HG02840 (cell line): ENCODE data around the gene POLR1H.

Source experiments
- ATAC-seq: cut with Tn5 transposase; IDR thresholded peaks from one replicate; pipeline ENCODE4 v1.9.1; 2021; ENCODE audit warnings: mild to moderate bottlenecking, moderate library complexity, moderate number of reproducible peaks; ENCODE audit not compliant: unreplicated experiment, low FRiP score

POLR1H gene

DNA sequence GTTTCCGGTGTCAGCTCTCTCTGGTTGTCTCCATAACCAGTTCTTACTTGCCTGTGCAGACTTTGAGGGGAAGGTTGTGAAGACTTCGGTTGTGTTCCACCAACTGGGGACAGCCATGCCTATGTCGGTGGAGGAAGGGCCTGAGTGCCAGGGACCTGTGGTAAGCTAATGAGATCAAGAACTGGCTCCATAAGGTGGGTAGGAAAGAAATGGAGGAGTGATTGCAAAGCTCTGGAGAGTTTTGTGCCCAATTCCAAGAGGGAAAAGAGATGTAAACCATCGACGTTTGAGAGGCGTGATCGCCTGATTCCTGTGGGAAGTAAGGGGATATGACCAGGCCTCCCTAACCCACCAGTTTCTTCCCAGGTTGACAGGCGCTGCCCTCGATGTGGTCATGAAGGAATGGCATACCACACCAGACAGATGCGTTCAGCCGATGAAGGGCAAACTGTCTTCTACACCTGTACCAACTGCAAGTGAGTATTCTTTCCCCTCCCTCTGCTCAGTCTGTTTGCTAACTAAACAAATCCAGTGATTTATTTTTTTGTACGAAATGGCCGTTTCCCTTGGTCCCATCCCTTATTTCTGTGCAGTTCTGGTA is 893 bp downstream of the POLR1H start:
- no peak for ATAC-seq

DNA sequence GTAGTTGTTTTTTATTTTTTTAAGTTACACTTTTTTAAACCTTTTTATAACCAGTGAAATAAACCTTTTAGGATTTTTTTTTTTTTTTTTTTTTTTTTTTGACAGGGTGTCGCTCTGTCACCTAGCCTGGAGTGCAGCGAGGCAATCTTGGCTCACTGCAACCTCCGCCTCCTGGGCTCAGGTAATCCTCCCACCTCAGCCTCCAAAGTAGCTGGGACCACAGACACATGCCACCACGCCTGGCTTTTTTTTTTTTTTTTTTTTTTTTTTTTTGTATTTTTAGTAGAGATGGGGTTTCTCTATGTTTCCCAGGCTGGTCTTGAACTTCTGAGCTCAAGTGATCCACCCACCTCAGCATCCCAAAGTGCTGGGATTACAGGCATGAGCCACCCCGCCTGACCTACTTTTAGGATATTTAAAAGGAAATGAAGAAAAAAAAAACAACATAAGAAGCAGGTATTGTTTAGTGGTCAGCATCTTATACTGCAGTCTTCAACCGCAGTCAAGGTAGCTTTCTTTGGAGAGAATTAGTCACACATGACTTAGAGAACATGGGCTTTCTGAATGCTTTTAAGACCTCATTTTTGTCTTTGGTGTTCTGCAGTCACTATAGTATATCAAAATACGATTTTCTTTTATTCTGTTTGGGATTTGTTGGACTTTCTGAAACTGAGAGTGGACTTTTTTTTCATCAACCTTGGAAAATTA is 1.6 kb downstream of the POLR1H start:
- ATAC-seq: no peak

DNA sequence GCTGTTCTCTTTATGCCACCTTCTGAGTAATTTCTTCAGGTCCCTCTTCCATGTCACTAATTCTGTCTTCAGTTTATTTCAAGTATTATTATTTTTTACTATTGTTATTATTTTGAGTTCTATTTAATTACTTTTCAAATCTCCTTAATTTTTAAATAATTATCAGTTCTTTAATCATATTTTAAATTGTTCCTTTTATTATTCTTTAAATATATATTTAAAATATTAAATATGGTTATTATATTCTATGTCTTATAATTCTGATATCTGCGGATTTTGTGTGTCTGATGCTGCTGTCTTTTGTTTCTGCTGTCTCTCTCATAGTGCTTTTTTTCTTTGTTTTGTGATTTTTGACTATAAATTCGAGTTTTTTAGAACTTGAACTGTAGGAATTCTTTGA is 2.2 kb downstream of the POLR1H start:
- ATAC-seq: no peak

DNA sequence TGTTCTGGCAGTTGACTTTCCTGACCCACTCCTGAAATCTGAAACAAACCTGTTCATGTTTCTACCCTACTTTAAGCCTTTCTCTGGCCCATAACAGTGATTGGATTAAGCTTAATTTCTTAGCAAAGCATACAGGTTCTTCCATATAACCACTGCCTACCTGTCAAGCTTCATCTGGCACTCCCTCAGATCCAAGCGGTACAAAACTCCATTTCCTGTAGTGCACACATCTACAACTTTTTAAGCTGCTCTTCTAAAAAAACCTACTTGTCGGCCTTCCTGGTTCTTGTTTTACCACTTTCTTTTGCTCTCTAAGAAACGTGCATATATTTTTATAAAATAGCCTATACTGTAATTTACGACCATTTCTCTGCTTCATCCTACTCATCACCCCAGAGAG is 5.0 kb downstream of the POLR1H start:
- no peak for ATAC-seq

DNA sequence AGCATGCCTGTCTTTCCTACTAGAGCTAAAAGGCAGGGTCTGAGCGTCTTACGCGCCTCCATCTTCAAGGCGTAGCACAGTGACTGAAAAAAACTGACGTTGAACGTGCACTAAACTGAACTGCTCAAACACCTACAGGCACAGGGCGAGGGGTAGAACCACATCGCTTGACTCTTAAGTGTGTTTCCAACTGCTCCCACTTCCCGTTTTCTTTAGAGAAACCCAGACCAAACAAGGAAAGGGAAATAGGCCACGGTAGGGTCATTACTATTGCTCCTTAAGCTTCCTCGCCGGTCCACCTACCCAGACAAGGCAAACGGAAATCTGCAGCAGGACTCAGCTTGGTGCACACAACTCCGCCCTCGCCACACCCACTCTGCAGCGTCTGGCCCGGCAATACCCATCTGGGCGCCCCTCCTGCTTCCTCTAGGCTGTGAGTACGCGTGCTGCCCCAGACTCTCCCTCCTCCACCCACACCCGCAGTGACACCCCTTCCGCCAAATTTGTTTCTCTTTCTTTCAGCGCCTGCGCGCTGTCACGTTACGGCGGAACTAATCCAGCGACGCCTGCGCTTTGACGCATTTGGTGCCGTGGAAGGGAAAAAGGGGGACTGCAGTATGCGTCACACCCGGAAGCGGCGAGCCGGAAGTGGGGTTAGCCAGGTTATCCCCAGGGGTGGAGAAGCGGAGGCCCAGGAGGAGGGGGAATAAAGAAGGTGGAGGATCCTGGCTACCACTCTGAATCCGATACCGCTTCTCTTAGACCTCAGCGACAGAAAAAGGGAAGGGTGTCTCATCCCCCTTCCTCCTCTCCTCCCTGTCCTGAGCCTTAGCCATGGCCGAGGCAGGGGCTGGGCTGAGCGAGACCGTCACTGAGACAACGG is 5.8 kb downstream of the POLR1H start, which contains the start of gene PPP1R11:
PPP1R11 (plus strand) TSS at position 622 of the 883 bp plus-strand sequence; CDS start at position 835, 213 bp downstream.
- ATAC-seq: peak; percentile 96

DNA sequence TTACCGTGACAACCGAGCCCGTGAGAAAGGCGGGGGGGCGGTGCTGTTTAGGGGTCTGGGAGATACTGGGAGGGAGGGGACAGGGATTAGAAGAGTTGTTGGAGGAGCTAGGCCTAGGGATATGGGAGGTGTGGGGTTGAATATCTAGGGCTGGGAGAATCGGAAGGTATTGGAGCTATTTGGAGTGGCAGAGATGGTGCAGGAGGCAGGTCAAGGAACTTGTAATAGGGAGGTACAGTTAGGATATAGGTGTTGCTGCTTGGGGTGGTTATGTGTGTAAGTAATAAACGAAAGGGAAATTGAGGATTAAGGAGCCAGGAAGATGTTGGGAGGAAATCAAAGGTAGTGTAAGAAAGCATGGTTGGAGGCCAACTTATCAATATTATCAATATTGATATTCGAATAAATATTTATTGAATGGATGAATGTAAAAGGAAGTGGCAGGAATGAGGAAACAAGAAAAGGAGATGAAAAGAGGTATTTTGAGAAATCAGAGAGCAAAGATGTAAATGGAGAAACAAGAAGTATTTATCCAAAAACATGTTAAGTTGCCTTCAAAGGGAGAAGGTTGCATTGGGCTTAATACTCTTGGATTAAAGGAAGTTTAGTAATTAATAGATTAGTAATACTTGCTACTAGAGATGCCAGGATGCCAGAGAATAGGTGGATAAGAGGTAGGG is 6.5 kb downstream of the POLR1H start:
- ATAC-seq: no peak

DNA sequence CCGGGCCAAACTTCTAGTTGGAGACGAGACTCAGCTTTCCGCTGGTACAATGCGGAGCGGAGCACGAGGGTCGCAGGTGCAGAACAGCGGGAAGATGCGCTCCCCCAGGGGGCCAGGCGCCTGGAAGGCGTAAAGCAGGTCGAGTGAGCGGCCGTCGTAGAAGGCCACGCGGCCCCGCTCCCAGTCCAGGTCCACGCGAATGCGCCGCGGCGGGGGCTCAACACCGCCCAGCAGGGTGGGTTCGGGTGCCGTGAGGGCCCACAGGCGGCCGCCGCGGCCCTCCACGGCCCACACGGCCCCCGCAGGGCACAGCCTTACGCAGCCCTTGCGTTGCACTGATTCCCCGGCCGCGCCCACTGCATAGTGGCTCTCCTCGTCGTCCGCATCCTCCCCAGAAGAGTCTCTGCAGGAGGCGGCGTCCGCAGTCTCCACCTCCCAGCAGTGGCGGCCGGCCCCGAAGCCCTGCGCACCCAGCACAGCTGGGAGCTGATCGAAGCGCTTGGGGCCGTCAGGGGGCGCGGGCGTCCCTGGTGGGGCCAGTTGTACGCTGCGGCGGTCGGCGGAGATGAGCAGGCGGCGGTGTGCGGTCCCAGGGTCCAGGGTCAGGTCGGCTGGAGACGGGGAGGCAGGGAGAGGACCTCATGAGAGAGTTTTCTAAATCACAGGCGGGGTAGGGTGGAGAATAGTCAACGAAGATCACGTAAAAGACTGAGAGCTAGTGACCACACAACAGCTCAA is 10.2 kb downstream of the POLR1H start:
- ATAC-seq: no peak

DNA sequence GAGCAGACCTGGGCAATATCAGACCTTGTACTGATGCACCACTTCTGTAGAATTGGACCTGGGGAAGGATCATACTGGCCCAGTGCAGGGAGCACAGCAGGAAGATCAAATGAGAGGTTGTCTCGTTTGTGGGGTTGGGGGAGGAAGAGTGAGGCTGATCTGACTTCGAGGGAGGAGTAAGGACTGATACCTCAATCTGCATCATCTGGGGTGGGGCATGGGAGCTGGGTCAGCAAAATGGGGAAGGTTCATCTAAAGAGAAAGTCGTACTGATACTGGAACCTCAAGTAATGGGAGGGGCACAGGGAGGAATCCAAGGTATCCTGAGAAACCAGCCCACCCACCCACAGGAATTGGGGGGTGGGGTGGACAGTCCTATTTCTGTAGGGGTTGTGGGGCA is 10.8 kb downstream of the POLR1H start:
- ATAC-seq: no peak

DNA sequence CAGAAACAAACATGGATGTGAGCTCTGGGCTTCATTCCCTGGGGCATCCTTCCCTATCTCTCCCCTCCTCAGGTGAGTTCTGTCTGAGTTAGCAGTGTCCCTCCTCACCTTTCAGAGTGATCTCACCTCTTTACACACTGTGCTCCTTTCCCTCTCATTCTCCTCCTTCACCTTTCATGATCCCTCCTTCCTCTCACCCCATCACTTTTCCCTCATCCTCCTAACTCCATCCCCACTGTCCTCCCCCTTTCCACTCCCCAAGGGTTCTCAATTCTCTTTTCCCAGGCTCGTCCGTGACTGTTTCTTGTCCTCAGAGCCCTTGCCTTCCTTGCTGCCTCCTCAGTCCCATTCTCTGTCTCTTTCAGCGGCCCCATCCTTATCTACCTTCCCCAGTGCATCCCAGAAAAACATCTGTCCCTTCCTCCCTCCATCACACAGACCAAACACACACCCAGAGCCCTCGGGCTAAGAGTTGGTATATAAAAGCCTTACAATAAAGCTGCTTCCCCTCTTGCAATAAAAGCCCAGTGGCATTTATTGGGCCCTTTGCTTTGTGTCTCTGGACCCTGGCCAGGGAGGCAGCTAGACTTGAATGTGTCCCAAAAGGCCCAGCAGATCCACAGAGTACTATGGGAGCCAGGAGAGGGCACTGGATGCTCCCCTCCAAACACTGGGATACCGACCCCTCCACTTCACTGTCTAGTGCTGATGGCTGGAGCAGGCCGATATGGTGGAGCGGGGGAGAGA is 12.6 kb downstream of the POLR1H start:
- ATAC-seq: no peak

DNA sequence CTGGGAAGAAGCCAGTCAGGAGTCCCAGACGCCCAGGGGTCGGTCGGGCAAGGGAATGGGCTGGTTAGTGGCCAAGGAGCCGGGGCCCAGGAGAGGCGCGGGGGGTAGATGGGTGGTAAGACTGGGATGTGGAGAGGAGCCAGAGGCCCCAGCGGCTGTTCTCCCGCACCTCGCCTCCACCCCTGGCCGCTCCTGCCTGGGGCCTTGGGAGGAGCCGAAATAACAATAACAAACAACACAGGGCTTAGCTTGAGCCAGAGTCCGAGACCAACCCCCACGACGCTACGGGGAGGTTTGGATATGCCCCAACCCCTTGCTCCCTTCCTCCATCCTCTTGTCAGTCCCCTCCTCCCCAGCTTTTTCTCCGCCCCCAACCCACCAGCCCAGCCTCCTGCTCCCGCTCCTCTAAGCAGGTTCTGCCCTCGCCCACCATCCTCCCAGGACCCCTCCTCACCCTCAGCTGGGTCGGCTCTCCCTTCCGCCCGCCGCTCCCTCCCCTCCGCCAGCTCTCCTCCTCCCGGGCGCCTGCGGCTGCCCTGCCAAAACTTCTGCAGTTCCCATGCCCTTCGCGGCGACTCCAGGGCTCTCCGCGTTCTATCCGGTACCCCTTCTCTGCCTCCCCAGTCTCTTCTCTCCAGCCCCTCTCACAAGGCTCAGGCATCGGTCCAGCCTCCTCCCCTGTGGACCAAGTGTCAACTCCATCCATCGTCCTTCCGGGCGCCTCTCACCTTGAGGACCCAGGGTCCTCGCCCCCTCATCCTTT is 13.4 kb downstream of the POLR1H start:
- no peak for ATAC-seq

DNA sequence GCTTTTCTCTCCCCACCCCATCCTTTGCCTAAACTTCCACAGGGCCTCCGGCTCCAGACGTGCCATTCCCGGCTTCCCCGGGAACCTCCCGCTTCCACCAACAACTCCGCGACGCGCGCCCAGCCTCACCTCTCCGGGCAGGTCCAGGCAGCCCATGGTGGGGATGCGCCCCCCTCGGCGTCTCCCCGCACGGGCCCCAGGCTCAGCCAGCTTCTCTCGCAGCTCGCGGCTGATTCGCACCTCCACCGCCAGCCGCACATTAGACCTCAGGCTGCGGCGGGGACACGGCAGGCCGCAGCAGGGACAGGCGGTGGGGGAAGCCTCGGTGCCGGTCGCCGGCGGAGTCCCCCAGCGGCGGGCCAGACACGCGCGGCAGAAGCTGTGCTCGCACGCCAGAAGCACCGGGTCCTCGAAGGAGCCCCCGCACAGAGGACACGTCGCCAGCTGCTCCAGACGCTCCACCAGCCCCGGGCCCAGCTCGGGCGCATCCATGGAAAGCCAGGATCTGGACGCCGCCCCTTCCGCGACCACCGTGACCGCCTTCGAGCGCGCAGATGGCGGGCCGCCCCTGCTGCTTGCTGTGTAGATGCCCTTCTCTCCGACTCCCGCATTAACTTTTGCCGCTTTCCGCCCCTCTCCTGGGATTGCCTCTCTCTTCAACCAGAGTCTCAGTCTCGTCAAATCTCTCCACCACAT is 14.2 kb downstream of the POLR1H start, which contains the start of gene RNF39:
RNF39 (minus strand) TSS at position 676 of the 696 bp plus-strand sequence; CDS start at position 492, 184 bp downstream.
- ATAC-seq: no peak

DNA sequence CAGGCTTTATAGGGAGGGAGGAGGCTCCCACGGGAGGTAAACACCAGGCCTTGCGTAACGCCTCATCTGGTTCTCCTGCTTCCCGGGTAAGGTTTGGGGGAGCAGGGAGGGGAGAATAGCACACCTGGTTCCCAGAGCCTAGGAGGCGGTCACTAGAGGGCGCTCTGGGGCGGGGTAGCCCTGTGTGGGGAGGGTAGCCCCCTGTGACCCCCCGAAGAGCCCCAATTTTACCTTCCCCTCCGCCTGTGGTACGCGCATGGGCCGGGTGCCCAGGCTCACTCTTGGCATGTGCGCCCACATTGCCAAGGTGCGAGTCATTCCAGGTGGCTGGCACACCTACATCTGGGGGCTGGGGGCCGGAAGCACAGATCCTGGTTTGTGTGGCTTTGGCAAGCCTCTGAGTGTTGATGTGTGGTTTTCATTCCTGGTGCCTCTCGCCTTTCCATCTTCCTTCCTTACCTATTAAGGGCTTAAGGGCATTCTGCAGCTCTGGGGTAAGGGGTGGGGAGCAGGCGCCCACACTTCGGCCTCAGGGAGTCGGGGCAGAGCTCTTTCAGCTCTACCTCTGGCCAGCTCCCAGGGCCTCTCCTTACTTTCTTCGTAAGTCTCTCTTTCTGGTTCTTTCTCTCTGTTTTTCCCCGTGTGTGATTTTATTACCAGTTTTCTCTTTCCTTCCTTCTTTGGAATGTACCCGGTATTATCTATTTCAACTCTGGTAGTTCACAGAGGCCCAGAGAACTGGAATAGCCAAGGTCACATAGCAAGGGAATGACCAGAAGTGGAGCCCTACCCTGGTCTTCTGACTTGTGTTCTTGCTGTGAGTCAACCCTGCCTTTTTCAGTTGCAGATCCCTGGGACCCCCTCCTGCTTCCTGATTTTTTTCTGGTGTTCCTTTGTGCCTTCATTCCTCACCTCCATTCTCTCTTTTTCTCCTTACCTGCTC is 15.0 kb downstream of the POLR1H start:
- no peak for ATAC-seq

DNA sequence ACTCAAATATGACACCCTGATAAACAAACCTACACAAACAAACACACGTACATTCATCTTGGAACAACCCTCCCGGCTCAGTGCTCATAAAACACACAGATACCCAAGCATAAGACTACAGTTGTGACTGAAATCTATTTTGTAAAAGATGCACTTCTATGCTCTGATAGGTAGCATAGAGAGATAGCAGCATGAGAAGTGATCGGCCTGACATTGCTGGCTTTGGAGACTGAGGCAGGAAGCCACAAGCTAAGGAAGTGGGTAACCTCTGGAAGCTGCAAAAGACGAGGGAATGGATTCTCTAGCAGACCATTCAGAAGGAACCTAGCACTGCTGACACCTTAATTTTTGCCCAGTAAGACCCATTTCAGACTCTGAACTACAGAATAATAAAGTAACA is 16.2 kb downstream of the POLR1H start:
- ATAC-seq: no peak

DNA sequence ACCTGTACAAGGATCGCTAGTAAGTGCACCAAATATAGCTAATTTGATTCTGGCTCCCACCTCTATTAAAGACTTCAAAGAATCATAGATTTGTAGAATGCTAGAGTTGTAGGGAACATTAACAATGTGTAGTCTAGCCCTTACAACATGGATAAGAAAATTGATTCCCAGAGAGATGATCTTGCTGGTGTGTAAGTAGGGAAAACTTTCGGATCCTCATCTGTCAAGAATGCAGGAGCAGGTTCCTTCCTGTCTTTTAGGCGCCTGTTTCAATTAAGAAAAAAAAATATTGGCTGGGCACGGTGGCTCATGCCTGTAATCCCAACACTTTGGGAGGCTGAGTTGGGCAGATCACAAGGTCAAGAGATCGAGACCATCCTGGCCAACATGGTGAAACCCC is 26.8 kb downstream of the POLR1H start:
- no peak for ATAC-seq

DNA sequence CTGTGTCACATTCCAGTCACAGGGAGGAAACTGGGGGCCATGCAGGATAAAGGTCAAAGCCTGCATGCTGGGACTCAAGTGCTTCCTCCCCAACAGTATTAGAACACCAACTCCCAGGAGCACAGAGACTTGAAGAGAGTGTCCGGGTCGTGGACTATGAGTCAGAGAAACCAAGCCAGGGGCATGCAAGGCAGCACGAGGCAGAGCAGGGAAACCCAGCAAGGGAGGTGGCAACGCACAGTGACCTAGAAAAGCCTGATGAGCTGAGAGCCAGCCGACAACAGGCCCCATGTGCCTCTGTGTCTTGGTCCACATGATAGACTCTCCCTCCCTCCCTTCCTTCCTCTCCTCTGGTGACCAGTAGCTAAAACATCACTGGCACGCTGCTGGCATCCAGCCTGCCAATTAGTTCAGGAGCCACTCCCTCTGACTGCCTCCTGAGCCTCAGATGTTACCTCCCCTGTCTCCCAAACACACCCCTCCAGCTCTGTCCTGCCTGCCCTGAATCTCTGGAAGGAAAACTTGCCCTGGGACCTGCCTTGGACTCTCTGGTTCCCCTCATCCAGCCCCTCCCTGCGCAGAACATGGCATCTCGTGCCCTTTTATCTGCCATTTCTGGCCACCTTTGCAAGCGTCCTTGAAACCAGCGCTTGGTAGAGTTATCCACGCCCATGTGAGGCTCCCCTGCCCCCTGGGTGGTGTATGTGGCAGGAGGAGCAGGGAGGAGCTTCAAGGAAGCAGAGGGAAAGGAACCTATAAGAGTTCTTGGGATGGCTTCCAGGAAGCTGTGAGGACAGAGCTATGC is 30.7 kb downstream of the POLR1H start:
- ATAC-seq: no peak
